Fibroblast of villous mesenchyme (primary cell): ENCODE data around the gene ADGRE2. TPM values are rescaled to one million over a fixed set of nuclear protein-coding genes. Genes with fewer than 3 reads are reported as not detected.
"Not testable (repeated sequence)": the region's sequence is repeated elsewhere in the genome, so short reads cannot be mapped to it uniquely, and the experiment has no call there.

Source experiments
- DNase-seq: peaks from one replicate; pipeline ENCODE4 v3.0.0-alpha.2; 2010; ENCODE audit warnings: low read depth
- H3K4me3 ChIP-seq: 2 replicates; pipeline ENCODE4 v1.5.1; 2011; ENCODE audit warnings: low read depth, mild to moderate bottlenecking, low read length
- CTCF ChIP-seq: IDR thresholded peaks from 2 replicates; pipeline ENCODE4 v1.5.1; 2012; ENCODE audit warnings: low read depth, mild to moderate bottlenecking, low read length; ENCODE audit not compliant: insufficient read depth
- total RNA-seq: library from RNA; depleted of rRNA; stranded (reverse); fragments of >200 nt; gene quantifications from 2 replicates; pipeline ENCODE4 v1.2.3, GENCODE V29; 2012

ADGRE2 gene
- total RNA-seq, 1 donor = 0.43 TPM

GRCh38 chr19:14804765-14805164 is 26.4 kb upstream of the ADGRE2 start:
- no peak overlapping the region for H3K4me3 ChIP-seq
- TF ChIP-seq CTCF = no peak
- DNase-seq = peak; percentile 9

DNA sequence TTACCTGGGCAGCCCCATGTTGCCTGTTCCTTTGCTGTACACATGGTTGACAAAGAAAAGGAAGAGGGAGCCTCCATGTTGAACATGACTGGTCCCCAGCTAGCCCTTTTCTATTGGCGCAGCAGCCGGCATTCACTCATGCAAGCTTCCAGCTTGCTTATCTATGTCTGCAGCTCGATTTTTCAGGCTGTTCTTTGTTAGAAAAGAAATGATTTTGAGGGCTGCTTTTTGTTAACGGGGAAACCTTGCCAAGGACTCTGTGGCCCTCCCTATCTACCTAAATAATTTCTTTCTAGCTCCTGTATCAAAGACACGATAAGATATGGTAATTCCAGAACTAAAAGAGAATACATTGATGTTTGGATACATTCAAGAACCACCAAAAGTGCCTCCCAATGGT is 20.4 kb upstream of the ADGRE2 start:
- no peak overlapping the region for H3K4me3 ChIP-seq
- no peak for DNase-seq
- TF ChIP-seq CTCF = no peak

- DNase-seq = no peak
- no peak overlapping the region for H3K4me3 ChIP-seq
- no peak for TF ChIP-seq CTCF
Observed at GRCh38 chr19:14796021-14796420, 17.7 kb upstream of the ADGRE2 start.

DNA sequence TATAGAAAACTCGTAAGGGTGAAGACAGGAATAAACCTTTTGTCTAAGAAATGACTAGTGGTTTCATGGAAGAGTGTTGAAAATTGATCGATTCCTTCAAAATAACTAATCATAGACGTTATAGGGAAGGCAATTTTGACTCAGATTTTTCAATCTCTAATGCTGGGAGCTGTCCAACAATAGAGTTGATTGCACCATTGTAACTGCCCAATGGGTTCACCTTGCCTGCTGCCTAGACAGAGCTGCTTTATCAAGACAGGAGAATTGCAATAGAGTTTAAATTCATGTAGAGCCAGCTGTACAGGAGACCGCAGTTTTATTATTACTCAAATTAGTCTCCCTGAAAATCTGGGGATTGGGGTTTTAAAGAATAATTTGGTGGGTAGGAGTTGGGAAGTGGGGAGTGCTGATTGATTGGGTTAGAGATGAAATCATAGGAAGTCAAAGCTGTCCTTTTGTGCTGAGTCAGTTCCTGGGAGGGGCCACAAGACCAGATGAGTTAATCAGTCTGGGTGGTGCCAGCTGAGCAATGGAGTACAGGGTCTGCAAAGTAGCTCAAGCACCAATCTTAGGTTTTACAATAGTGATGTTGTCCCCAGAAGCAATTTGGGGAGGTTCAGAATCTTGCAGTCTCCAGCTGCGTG is 16.8 kb upstream of the ADGRE2 start:
- no peak overlapping the region for H3K4me3 ChIP-seq

DNA sequence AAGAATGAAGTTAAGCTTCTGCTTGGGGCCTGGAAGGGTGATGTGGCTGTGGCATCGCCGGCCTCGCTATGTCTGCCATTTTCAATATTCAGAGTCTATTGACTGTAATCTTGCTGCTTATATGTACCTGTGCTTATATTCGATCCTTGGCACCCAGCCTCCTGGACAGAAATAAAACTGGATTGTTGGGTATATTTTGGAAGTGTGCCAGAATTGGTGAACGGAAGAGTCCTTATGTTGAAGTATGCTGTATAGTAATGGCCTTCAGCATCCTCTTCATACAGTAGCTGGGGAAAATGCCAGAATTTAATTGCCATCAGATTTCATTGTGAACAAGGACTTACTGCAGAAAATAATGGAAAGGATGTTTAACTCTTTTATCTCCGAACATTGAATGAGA is 13.9 kb upstream of the ADGRE2 start:
- H3K4me3 ChIP-seq = not testable (repeated sequence)

More for the DNA sequence above, 16.8 kb upstream of the ADGRE2 start:
- TF ChIP-seq CTCF = no peak
- peak; percentile 6 for DNase-seq

DNA sequence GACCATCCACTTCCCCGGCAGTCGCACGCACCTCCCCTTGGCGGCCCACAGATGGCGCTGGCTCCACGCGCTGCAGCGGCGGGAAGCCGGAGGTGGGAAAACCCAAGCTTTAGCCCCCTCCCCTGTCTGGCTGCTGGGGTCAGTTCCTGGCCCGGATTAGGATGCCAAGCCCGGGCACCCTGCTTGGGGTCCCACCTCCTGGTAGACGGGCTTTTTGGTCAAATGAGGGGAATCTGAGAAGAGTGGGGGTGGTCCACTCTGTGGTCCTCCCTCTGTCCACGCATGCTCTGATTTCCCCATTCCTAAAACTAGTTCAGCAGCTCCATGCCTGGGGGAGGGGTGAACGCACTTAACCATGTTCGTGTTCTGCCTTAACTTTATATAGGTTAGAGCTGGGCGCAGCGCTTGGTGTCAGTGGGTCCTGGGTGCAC is 8.1 kb upstream of the ADGRE2 start:
- peak; percentile 80 for TF ChIP-seq CTCF
- peak; percentile 34 for DNase-seq
- H3K4me3 ChIP-seq = peak overlapping the region; percentile 14

More for the DNA sequence above, 13.9 kb upstream of the ADGRE2 start:
- not testable (repeated sequence) for DNase-seq

DNA sequence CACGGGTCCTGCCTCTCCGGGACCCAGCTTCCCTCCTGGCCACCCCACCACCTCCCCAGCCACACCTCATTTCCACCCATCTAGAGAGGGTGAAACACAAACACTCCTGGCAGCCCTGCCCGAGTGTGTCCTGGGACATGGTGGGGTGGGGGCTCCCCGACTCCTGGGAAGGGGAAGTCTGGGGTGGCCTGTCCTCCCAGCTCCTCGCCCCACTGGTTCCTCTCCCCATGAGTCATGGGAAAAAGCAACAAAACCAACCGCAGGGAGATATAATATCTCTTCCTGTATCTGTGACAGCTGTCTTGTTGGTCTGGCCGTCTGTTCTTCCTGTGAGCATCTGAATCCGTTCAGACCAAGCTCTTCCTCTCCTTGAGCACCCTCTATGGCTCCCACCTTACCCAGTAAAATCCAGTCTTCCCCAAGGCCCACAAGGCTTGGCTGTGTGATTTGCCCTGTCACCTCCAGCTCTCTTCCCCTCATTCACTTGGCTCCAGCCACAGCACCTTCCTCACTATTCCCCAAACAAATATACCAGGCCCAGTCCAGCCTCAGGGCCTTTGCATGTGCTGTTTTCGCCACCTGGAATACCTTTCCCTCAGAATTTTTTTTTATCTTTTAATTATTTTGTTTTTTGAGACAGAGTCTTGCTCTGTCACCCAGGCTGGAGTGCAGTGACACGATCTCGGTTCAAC is 6.9 kb upstream of the ADGRE2 start:
- H3K4me3 ChIP-seq = not testable (repeated sequence)
- peak; percentile 92 for DNase-seq

GRCh38 chr19:14784730-14785101 is 6.4 kb upstream of the ADGRE2 start:
- peak; percentile 92 for DNase-seq

DNA sequence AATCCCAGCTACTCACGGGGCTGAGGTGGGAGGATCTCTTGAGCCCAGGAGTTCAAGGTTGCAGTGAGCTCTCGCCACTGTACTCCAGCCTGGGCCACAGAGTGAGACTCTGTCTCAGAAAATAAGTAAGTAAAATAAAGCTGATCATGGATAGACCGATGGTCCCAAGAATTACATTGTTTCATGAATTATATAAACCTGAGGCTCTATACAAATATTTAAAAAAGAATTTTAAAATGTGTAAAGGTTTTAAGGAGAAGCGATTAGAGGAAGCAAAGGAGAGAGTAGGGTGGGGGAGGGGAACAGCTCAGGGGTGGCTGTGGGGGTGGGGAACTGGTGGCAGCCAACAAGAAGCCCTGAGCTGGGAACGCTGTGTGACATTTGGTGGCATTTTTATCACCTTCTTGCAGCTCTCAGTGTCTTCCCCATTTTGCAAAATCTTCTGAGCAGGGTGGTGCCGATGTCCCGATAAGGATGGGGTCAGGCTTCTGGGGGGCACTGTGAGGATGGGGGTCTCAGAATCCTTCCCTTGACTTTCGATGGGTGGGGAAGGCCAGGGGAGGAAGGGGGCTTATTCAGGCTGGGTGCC is 5.1 kb upstream of the ADGRE2 start:
- DNase-seq, H3K4me3 ChIP-seq: not testable (repeated sequence)

More at GRCh38 chr19:14784730-14785101, 6.4 kb upstream of the ADGRE2 start:
- not testable (repeated sequence) for H3K4me3 ChIP-seq
